Stimulated activated CD4-positive, alpha-beta T cell treated with anti-CD3 and anti-CD28 coated beads, Interleukin-1b, Interleukin-23, amount 100 ng/mL, for 4 hours (primary cell): ENCODE data around the gene EIF4E1B.
A peak's percentile ranks its signal among the peaks of the same experiment; 100 is the strongest.

Experiments
- DNase-seq, 2 donors: peaks; one replicate each; pipeline ENCODE4 v3.0.0-alpha.2; 2020; ENCODE audit warnings: low read depth in 2 of 2

EIF4E1B gene

DNA sequence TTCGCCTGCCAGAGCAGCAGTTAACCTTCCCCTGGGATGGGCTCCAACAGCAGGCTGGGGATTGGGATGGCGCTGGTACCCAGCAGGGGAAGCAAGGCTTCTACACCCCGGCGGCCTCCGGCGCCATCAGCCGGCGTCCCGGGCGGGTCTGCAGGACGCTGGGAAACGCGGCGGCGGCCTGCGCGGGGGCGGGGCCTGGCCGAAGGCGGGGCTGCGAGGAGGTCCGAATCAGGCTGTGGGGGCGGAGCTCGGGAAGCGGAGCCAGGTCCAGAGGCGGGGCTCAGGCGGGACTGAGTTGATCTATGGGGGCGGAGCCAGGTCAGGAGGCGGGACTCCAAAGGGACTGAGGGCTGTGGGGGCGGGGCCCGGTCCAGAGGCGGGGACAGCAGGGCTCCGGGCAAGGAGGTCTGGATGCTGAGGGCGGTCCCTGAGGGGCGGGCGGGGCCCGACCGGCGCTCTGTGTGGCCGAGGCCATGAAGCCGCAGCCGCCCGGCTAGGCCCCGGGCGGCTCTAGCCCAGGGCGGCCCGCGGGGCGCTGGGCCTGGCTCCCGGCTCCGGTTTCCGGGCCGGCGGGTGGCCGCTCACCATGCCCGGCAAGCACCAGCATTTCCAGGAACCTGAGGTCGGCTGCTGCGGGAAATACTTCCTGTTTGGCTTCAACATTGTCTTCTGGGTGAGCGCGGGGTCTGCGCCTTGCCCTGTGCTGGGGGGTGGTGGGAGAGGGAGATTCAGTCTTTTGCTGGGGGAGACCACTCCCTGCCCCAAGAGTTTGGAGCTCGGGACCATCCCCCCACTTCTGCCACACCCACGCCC lies 16.8 kb downstream of the EIF4E1B start, which contains the start of gene TSPAN17:
TSPAN17 (plus strand) TSS at position 455 of the 813 bp plus-strand sequence; CDS start at position 587, 132 bp downstream.
- DNase-seq = peak; percentile 94 to 99

GRCh38 chr5:176647843-176648473 lies 17.5 kb downstream of the EIF4E1B start:
- DNase-seq = no peak

GRCh38 chr5:176648474-176649194 lies 18.2 kb downstream of the EIF4E1B start:
- no peak for DNase-seq

GRCh38 chr5:176650354-176650884 lies 19.9 kb downstream of the EIF4E1B start:
- no peak for DNase-seq

DNA sequence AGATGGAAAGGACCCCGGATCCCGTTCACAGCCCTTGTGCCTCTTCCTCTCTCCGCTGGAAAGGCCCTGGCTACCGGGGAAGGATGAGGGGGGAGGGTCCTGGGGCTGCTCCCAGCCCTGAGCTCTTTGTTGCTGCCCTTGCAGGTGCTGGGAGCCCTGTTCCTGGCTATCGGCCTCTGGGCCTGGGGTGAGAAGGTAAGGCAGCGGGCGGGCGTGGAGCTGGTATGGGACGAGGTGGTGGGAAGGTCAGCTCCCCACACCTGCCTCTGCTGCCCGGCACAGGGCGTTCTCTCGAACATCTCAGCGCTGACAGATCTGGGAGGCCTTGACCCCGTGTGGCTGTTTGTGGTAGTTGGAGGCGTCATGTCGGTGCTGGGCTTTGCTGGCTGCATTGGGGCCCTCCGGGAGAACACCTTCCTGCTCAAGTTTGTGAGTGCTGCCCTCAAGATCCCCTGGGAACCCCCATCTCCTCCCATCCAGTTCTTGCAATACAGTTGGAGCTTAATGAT lies 21.1 kb downstream of the EIF4E1B start:
- DNase-seq = no peak

GRCh38 chr5:176652136-176652535 lies 21.7 kb downstream of the EIF4E1B start:
- DNase-seq = no peak

GRCh38 chr5:176653401-176654385 lies 23.2 kb downstream of the EIF4E1B start:
- peak; percentile 65 to 85 for DNase-seq

DNA sequence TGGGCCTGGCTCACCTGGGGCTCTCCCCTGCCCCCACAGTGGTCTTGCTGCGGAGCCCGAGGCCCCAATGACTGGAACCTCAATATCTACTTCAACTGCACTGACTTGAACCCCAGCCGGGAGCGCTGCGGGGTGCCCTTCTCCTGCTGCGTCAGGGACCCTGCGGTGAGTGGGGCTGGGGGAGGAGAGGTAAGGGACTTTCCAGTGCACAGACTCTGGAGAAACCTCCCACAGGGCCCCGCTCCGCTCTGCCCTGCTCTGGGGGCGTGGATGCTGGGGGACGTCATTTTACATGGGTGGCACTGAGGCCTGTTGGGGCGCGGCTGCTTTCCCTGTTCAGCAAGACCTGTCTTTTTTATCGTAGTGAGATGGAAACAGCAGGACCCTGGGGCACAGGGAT lies 24.4 kb downstream of the EIF4E1B start:
- no peak for DNase-seq

DNA sequence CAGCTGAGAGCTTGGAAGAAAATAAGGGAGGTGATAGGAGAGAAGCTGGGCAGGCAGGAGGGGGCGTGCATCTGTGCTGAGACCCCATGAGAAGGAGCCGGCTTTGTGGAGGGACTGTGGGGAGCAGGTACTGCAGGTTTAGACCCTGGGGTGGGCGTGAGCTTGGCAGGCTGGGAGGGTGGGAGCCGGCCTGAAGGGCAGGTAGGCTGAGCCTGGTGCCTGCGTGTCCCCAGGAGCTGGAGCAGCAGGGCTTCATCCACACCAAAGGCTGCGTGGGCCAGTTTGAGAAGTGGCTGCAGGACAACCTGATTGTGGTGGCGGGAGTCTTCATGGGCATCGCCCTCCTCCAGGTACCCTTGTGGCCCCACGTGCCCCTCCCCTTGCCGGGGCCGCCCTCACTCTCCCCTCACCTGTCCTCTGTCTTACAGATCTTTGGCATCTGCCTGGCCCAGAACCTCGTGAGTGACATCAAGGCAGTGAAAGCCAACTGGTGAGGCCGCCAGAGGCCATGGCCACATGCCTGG lies 26.1 kb downstream of the EIF4E1B start:
- no peak for DNase-seq

DNA sequence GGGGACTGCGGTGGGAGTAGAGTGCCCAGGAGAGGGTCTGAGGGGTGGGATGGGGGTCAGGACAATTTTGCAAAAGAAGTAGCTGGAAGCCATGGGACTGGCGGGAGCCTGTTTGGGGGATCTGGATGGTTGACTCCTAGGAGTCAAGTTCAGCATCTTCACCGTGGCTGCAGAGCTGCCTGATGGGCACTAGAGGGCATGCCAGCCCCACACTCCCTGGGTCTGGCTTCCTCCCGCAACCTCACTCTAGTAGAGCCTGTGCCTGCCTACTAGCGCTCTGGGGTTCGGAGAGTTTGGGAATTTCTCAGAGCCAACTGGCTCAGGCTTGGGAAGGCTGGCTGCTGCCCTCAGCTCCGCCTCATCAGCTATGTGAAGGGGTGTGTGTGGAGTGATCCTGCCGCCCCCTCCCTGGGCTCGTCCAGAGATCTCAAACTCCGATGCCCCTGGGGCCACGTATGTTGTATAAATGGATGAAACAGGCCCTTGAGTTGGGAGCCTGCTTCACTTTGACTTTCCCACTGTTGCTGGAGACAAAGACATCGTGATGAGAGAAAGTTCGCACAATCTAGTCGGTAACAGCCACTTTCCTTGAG lies 27.6 kb downstream of the EIF4E1B start:
- DNase-seq = peak; percentile 56 to 62

DNA sequence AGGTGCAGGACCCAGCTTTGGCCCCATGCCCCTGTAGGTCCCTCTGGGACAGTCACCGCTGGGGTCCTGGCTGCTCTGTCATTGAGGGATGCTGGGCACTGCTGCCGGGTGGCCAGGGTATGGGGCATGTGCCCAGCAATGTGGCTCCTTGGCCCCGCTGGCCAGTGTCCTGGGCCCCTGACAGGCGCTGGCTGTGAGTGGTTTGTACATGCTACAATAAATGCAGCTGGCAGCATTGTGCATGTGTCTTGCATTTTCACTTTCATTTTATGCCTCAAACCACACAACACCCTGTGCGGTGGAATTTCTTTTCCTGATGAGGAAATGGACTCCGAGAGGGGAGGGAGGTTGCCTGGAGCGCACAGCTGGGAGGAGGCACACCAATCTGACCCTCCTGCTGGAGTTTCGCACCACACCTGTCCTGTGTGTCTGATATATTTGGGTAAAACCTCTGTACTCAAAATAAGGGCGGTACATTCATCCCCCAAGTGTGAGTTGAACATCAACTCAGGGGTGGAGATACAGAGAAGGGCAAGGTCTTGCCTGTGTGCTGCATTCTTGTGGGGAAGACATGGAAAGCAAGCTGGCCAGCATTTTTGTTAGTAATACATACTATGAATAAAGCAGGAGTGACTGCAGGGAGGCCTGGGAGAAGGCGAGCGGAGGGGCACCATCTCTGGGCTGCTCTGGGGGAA lies 28.5 kb downstream of the EIF4E1B start:
- no peak for DNase-seq

- DNase-seq = no peak
Observed at GRCh38 chr5:176659512-176659839, 29.0 kb downstream of the EIF4E1B start.

- no peak for DNase-seq
Observed at GRCh38 chr5:176659860-176660461, 29.5 kb downstream of the EIF4E1B start.

GRCh38 chr5:176660530-176660859 lies 30.0 kb downstream of the EIF4E1B start:
- no peak for DNase-seq

GRCh38 chr5:176660860-176661641 lies 30.6 kb downstream of the EIF4E1B start:
- peak; percentile 77 for DNase-seq

- DNase-seq = no peak
Observed at GRCh38 chr5:176661676-176662075, 31.2 kb downstream of the EIF4E1B start.

DNA sequence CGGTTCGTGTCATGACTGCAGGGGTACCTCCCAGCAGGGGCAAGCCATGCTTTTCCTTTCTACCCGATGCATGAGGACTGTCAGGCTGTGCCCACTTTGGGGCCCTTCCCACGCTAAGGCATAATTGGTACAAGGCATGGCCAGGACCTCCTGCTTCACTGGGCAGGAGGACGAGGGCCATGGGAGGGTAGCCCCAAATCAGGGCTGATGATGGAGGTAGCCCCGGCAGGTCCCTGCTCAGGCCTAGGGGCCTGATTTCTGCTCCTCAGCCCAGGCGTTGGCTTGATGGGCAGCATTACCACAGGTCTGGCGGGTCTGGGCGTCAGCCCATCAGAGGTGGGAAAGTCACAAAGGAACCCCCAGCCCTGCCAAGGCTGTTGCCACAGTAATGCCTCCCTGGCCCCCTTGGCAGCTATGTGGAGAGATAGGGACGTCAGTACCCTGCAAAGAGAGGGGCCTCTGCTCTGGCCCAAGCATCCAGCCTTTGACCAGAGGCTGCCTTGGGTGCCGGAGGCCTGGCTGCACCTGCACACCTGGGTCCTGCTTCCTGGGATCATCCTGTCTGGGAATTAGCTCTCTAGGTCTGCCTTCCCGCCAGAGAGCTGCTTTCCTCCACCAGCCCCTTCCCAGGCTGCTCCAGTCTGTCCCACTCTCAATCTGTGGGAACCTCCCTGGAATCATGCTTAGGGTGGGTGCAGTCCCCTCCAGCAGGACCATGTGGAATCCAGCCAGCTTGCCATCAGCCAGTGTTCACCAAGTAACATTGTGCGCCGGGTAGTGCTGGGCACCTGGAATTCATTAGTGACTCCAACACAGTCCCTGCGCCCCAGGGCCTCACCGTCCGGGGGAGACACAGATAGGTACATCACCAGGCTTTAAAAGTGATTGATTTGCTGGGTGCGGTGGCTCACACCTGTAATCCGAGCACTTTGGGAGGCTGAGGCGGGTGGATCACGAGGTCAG lies 32.2 kb downstream of the EIF4E1B start:
- DNase-seq = no peak
